NK-92 treated with Interleukin-12 subunit alpha and Interleukin-12 subunit beta, amount 100 ng/mL, for 24 hours (cell line): ENCODE results near the gene CCR6.

ENCODE experiments used
- DNase-seq: peaks from one replicate; lab custom pipeline; 2025; lab: John Stamatoyannopoulos, UW

Gene CCR6

GRCh38 chr6:167119670-167120582 is 3.0 kb upstream of the CCR6 start:
- peak; percentile 7 for DNase-seq

GRCh38 chr6:167120583-167120903 is 2.4 kb upstream of the CCR6 start:
- no peak for DNase-seq

- no peak for DNase-seq
Observed at GRCh38 chr6:167121335-167121841, 1.5 kb upstream of the CCR6 start.

GRCh38 chr6:167122041-167122826 is 662 bp upstream of the CCR6 start:
- DNase-seq, result no peak

GRCh38 chr6:167124753-167125152 is 1.9 kb downstream of the CCR6 start:
- no peak for DNase-seq

GRCh38 chr6:167125410-167125809 is 2.5 kb downstream of the CCR6 start:
- DNase-seq, result no peak

- no peak for DNase-seq
Observed at GRCh38 chr6:167125855-167126349, 3.0 kb downstream of the CCR6 start.

GRCh38 chr6:167127785-167128531 is 5.1 kb downstream of the CCR6 start:
- no peak for DNase-seq

- no peak for DNase-seq
Observed at GRCh38 chr6:167129159-167129558, 6.3 kb downstream of the CCR6 start.

GRCh38 chr6:167129562-167129961 is 6.7 kb downstream of the CCR6 start:
- no peak for DNase-seq

GRCh38 chr6:167130008-167130677 is 7.2 kb downstream of the CCR6 start:
- no peak for DNase-seq

GRCh38 chr6:167130712-167131684 is 8.1 kb downstream of the CCR6 start:
- no peak for DNase-seq

- DNase-seq, result no peak
Observed at GRCh38 chr6:167134448-167135328, 11.8 kb downstream of the CCR6 start.

GRCh38 chr6:167136376-167136775 is 13.5 kb downstream of the CCR6 start:
- no peak for DNase-seq

- no peak for DNase-seq
Observed at GRCh38 chr6:167137081-167137480, 14.2 kb downstream of the CCR6 start.

- no peak for DNase-seq
Observed at GRCh38 chr6:167137881-167138280, 15.0 kb downstream of the CCR6 start.

- DNase-seq, result no peak
Observed at GRCh38 chr6:167139761-167140160, 16.9 kb downstream of the CCR6 start.

- DNase-seq, result no peak
Observed at GRCh38 chr6:167140589-167141474, 17.9 kb downstream of the CCR6 start.
